HepG2 (cell line): ENCODE measurements around the gene OXLD1. TPM values are rescaled to one million over a fixed set of nuclear protein-coding genes. Genes with fewer than 3 reads are reported as not detected.

Experiments used
- HNF4G ChIP-seq, 2 experiments: sonication (generic) in 1 of 2; formaldehyde crosslinking in 1 of 2; IDR thresholded peaks; 2 replicates each; pipeline versions ENCODE4 v1.4.0 to v1.6.1; 2011 to 2020; ENCODE audit warnings: borderline replicate concordance in 2 of 2, low read depth in 2 of 2, mild to moderate bottlenecking in 2 of 2, low read length in 1 of 2, missing genetic modification reagents in 1 of 2, moderate library complexity in 1 of 2
- KAT8 ChIP-seq: IDR thresholded peaks from 2 replicates; pipeline ENCODE4 v1.6.1; 2016; ENCODE audit warnings: missing genetic modification reagents, missing compliant biosample characterization
- MATR3 ChIP-seq: sonication (generic); formaldehyde crosslinking; IDR thresholded peaks from 2 replicates; pipeline ENCODE4 v1.4.0; 2020; ENCODE audit warnings: missing genetic modification reagents
- RFXAP ChIP-seq: sonication (generic); formaldehyde crosslinking; IDR thresholded peaks from 2 replicates; pipeline ENCODE4 v1.4.0; 2020; ENCODE audit warnings: missing genetic modification reagents, borderline replicate concordance
- SP2 ChIP-seq: sonication (generic); formaldehyde crosslinking; IDR thresholded peaks from 2 replicates; pipeline ENCODE4 v1.5.1; 2020; ENCODE audit warnings: mild to moderate bottlenecking, missing genetic modification reagents
- THAP11 ChIP-seq: IDR thresholded peaks from 2 replicates; pipeline ENCODE4 v1.6.1; 2016; ENCODE audit warnings: missing biosample characterization, missing genetic modification reagents
- ZBTB38 ChIP-seq: sonication (generic); formaldehyde crosslinking; IDR thresholded peaks from 2 replicates; pipeline ENCODE4 v1.5.1; 2020; ENCODE audit warnings: mild to moderate bottlenecking, missing genetic modification reagents
- ZFP36 ChIP-seq: fragments of 150-350 bp; IDR thresholded peaks from 2 replicates; pipeline ENCODE4 v1.6.1; 2018; ENCODE audit warnings: borderline replicate concordance, low read length, low read depth; ENCODE audit not compliant: partially characterized antibody
- ZKSCAN5 ChIP-seq: sonication (generic); formaldehyde crosslinking; IDR thresholded peaks from 2 replicates; pipeline ENCODE4 v1.5.1; 2020; ENCODE audit warnings: mild to moderate bottlenecking, missing genetic modification reagents
- ZNF33A ChIP-seq: sonication (generic); formaldehyde crosslinking; IDR thresholded peaks from 2 replicates; pipeline ENCODE4 v1.5.1; 2020; ENCODE audit warnings: missing genetic modification reagents, mild to moderate bottlenecking, moderate library complexity, borderline replicate concordance
- ZNF546 ChIP-seq: sonication (generic); formaldehyde crosslinking; conservative IDR thresholded peaks from 2 replicates; pipeline ENCODE4 v1.8.1; 2023; ENCODE audit warnings: mild to moderate bottlenecking, missing genetic modification reagents
- ZNF709 ChIP-seq: sonication (generic); formaldehyde crosslinking; IDR thresholded peaks from 2 replicates; pipeline ENCODE4 v1.5.0; 2020; ENCODE audit warnings: mild to moderate bottlenecking, missing genetic modification reagents
- ZNF713 ChIP-seq: sonication (generic); formaldehyde crosslinking; IDR thresholded peaks from 2 replicates; pipeline ENCODE4 v1.4.0; 2020; ENCODE audit warnings: mild to moderate bottlenecking, missing genetic modification reagents
- ZNF839 ChIP-seq: sonication (generic); formaldehyde crosslinking; IDR thresholded peaks from 2 replicates; pipeline ENCODE4 v1.4.0; 2020; ENCODE audit warnings: missing genetic modification reagents, mild to moderate bottlenecking, borderline replicate concordance
- polyA plus RNA-seq, 8 experiments: library from polyadenylated mRNA; depleted of rRNA in 3 of 8; stranded (reverse) in 7 of 8; unstranded in 1 of 8; fragments of >200 nt; fragmentation: Illumina TruSeq in 4 of 8; extraction: Trizol in 4 of 8; gene quantifications; 2 replicates each; pipeline versions ENCODE4 v1.2.1 to v1.2.3, GENCODE V29; 2011 to 2016; ENCODE audit warnings: low read depth in 4 of 8, missing spikeins in 1 of 8, mixed read lengths in 1 of 8; ENCODE audit not compliant: insufficient read depth in 1 of 8
- total RNA-seq, 5 experiments: library from RNA; depleted of rRNA; stranded (reverse); fragments of >200 nt; fragmentation: Illumina TruSeq; extraction: Trizol; gene quantifications; 2 replicates each; pipeline ENCODE4 v1.2.3, GENCODE V29; 2016; ENCODE audit warnings: low read depth in 1 of 5
- TF ChIP-seq, protein P1 (sequence below): sonication (generic); formaldehyde crosslinking; IDR thresholded peaks from 2 replicates; pipeline ENCODE4 v1.4.0; 2020; ENCODE audit warnings: missing genetic modification reagents; ENCODE audit errors: not compliant biosample characterization
- TF ChIP-seq, protein P2 (sequence below): sonication (generic); formaldehyde crosslinking; IDR thresholded peaks from 2 replicates; pipeline ENCODE4 v1.5.0; 2020; ENCODE audit warnings: mild to moderate bottlenecking, missing genetic modification reagents, borderline replicate concordance
- TF ChIP-seq, protein P3 (sequence below): sonication (generic); formaldehyde crosslinking; IDR thresholded peaks from 2 replicates; pipeline ENCODE4 v1.4.0; 2020; ENCODE audit warnings: mild to moderate bottlenecking, missing genetic modification reagents
- TF ChIP-seq, protein P4 (sequence below): IDR thresholded peaks from 2 replicates; pipeline ENCODE4 v1.6.1; 2016; ENCODE audit warnings: mild to moderate bottlenecking, missing biosample characterization, missing genetic modification reagents
- TF ChIP-seq, protein P5 (sequence below): sonication (generic); formaldehyde crosslinking; IDR thresholded peaks from 2 replicates; pipeline ENCODE4 v1.5.0; 2020; ENCODE audit warnings: missing genetic modification reagents

The OXLD1 gene
- total and polyA plus RNA-seq, 2 of the 13 experiments (the other 11 are each of a cell fraction or from before 2014, with no cell fraction given) = 27.1 to 37.5 TPM

DNA sequence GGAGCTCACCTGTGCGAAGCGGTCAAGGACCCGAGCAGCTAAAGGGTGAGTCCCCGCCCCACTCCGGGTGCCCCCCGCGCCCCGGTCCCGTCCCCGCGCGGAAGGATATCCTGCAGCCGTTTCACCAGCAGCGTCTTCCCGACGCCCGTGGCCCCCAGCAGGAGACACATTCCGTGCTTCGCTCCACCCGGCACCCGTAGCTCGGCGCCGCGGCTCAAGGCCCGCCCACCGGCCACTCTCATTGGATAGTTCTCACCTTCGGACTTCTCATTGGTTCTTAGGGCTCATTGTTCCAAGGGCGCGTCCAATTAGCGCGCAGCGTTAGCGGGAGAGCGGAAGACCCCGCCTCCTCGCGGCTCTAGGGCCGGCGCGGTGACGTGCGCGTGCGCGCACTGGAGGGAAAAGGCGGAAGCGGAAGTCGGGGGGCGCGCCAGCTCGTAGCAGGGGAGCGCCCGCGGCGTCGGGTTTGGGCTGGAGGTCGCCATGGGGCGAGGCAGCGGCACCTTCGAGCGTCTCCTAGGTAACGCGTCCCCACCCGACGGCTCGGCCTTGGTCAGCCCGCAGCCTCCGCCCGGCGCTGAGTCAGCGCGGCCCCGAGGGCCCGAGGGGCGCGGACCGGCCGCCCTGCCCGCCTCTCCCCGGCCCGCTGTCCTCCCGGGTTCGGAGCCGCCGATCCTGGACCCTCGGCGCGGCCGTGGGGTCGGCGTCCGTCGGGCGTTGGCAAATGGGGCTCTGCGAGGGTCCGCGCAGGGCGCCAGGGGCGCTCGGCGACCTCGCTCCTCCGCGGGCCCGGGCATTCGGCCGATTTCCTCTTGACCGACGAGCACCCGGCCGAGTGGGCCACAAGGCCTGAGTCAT, 17.4 kb upstream of the OXLD1 start, which contains the start of the genes ARL16 and HGS (continued):
- TF ChIP-seq ZNF546 (CRISPR knock-in tag) (peak; percentile 96), ZNF709 (CRISPR knock-in tag) (no peak), HNF4G (IDR thresholded peaks at IDR 0.05; ENCODE audit: borderline replicate concordance, low read depth, low read length) (peak; percentile 20; the same call in 1 of the 2 replicates), HNF4G (CRISPR knock-in tag; IDR thresholded peaks at IDR 0.05; ENCODE audit: borderline replicate concordance, low read depth) (0 out of 2 replicates have a peak, but pooled peaks have one; percentile 22), THAP11 (CRISPR knock-in tag) (peak; percentile 95), ZFP36 (no peak), ZNF839 (CRISPR knock-in tag) (no peak), ZNF713 (CRISPR knock-in tag) (no peak), MATR3 (CRISPR knock-in tag) (no peak), ZNF33A (no peak), RFXAP (CRISPR knock-in tag) (peak; percentile 68), SP2 (CRISPR knock-in tag) (peak; percentile 99), ZKSCAN5 (no peak), KAT8 (CRISPR knock-in tag) (peak; percentile 99), ZBTB38 (CRISPR knock-in tag) (no peak)
- TF ChIP-seq, protein P1, sequence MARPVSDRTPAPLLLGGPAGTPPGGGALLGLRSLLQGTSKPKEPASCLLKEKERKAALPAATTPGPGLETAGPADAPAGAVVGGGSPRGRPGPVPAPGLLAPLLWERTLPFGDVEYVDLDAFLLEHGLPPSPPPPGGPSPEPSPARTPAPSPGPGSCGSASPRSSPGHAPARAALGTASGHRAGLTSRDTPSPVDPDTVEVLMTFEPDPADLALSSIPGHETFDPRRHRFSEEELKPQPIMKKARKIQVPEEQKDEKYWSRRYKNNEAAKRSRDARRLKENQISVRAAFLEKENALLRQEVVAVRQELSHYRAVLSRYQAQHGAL (CRISPR knock-in tag) = no peak
- TF ChIP-seq, protein P2, sequence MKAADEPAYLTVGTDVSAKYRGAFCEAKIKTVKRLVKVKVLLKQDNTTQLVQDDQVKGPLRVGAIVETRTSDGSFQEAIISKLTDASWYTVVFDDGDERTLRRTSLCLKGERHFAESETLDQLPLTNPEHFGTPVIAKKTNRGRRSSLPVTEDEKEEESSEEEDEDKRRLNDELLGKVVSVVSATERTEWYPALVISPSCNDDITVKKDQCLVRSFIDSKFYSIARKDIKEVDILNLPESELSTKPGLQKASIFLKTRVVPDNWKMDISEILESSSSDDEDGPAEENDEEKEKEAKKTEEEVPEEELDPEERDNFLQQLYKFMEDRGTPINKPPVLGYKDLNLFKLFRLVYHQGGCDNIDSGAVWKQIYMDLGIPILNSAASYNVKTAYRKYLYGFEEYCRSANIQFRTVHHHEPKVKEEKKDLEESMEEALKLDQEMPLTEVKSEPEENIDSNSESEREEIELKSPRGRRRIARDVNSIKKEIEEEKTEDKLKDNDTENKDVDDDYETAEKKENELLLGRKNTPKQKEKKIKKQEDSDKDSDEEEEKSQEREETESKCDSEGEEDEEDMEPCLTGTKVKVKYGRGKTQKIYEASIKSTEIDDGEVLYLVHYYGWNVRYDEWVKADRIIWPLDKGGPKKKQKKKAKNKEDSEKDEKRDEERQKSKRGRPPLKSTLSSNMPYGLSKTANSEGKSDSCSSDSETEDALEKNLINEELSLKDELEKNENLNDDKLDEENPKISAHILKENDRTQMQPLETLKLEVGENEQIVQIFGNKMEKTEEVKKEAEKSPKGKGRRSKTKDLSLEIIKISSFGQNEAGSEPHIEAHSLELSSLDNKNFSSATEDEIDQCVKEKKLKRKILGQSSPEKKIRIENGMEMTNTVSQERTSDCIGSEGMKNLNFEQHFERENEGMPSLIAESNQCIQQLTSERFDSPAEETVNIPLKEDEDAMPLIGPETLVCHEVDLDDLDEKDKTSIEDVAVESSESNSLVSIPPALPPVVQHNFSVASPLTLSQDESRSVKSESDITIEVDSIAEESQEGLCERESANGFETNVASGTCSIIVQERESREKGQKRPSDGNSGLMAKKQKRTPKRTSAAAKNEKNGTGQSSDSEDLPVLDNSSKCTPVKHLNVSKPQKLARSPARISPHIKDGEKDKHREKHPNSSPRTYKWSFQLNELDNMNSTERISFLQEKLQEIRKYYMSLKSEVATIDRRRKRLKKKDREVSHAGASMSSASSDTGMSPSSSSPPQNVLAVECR (CRISPR knock-in tag) = peak; percentile 97
- TF ChIP-seq, protein P3, sequence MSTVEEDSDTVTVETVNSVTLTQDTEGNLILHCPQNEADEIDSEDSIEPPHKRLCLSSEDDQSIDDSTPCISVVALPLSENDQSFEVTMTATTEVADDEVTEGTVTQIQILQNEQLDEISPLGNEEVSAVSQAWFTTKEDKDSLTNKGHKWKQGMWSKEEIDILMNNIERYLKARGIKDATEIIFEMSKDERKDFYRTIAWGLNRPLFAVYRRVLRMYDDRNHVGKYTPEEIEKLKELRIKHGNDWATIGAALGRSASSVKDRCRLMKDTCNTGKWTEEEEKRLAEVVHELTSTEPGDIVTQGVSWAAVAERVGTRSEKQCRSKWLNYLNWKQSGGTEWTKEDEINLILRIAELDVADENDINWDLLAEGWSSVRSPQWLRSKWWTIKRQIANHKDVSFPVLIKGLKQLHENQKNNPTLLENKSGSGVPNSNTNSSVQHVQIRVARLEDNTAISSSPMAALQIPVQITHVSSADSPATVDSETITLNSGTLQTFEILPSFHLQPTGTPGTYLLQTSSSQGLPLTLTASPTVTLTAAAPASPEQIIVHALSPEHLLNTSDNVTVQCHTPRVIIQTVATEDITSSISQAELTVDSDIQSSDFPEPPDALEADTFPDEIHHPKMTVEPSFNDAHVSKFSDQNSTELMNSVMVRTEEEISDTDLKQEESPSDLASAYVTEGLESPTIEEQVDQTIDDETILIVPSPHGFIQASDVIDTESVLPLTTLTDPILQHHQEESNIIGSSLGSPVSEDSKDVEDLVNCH (CRISPR knock-in tag) = no peak
- TF ChIP-seq, protein P4, sequence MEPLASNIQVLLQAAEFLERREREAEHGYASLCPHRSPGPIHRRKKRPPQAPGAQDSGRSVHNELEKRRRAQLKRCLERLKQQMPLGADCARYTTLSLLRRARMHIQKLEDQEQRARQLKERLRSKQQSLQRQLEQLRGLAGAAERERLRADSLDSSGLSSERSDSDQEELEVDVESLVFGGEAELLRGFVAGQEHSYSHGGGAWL (CRISPR knock-in tag) = peak; percentile 66
- TF ChIP-seq, protein P5, sequence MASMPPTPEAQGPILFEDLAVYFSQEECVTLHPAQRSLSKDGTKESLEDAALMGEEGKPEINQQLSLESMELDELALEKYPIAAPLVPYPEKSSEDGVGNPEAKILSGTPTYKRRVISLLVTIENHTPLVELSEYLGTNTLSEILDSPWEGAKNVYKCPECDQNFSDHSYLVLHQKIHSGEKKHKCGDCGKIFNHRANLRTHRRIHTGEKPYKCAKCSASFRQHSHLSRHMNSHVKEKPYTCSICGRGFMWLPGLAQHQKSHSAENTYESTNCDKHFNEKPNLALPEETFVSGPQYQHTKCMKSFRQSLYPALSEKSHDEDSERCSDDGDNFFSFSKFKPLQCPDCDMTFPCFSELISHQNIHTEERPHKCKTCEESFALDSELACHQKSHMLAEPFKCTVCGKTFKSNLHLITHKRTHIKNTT (CRISPR knock-in tag) = no peak
